Spleen (tissue), 7 donors: ENCODE data around the gene KRT85.

Source experiments
- POLR2A ChIP-seq, 3 donors: fragments of 450-650 bp; IDR thresholded peaks; one replicate each; pipeline ENCODE4 v1.5.1; 2017; ENCODE audit warnings: antibody characterized with exemption in 3 of 3, mild to moderate bottlenecking in 1 of 3
- POLR2AphosphoS5 ChIP-seq, 3 donors: sonication (generic); formaldehyde crosslinking; IDR thresholded peaks; one replicate each; pipeline ENCODE4 v1.5.1; 2017; ENCODE audit warnings: antibody characterized with exemption in 3 of 3
- TF ChIP-seq, protein P1 (sequence below), 11 experiments: fragments of 200-600 bp in 7 of 11; fragments of 450-650 bp in 4 of 11; sonication (generic) in 4 of 11; IDR thresholded peaks in 8 of 11; conservative IDR thresholded peaks in 3 of 11; 1 replicate in 7 of 11; 2 replicates in 4 of 11; pipeline versions ENCODE4 v1.4.0 to v1.8.0; 2016 to 2021; ENCODE audit warnings: antibody characterized with exemption in 11 of 11, inconsistent platforms in 4 of 11, mild to moderate bottlenecking in 1 of 11
- donor health status: DM: no; HTN: no; CAD: no; lungs with moderate emphysema.
- donor health status: DM: no; HTN: no; CAD: no.
- donor health status: DM: no; HTN: no; CAD: no.

DNA sequence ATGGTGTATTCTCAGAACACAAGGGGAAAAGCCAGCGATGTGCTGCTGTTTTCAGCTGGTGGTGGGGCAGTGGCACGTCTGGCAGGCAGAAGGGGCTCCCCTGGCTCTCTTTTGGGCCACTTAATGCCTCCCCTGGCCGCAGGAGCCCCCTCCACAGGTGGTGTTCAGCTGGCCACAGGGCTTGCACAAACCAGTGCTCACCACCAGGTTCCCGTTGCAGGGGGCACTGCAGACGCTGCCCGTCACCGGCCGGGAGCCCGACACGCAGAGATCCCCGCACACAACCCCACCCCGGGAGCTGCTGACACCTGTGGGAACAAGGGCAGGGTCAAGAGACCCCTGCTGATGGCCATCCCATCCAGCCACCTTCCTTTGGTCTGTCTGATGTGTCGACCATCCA, 52.8 kb downstream of the KRT85 start:
- TF ChIP-seq, protein P1, sequence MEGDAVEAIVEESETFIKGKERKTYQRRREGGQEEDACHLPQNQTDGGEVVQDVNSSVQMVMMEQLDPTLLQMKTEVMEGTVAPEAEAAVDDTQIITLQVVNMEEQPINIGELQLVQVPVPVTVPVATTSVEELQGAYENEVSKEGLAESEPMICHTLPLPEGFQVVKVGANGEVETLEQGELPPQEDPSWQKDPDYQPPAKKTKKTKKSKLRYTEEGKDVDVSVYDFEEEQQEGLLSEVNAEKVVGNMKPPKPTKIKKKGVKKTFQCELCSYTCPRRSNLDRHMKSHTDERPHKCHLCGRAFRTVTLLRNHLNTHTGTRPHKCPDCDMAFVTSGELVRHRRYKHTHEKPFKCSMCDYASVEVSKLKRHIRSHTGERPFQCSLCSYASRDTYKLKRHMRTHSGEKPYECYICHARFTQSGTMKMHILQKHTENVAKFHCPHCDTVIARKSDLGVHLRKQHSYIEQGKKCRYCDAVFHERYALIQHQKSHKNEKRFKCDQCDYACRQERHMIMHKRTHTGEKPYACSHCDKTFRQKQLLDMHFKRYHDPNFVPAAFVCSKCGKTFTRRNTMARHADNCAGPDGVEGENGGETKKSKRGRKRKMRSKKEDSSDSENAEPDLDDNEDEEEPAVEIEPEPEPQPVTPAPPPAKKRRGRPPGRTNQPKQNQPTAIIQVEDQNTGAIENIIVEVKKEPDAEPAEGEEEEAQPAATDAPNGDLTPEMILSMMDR (IDR thresholded peaks at IDR 0.05 in 8 of 11, conservative IDR thresholded peaks at IDR 0.05 in 3 of 11): no peak
- TF ChIP-seq POLR2AphosphoS5 (IDR thresholded peaks at IDR 0.05) (no peak), POLR2A (IDR thresholded peaks at IDR 0.05) (no peak)
